ENCODE results near the gene TYK2.

TYK2 gene

DNA sequence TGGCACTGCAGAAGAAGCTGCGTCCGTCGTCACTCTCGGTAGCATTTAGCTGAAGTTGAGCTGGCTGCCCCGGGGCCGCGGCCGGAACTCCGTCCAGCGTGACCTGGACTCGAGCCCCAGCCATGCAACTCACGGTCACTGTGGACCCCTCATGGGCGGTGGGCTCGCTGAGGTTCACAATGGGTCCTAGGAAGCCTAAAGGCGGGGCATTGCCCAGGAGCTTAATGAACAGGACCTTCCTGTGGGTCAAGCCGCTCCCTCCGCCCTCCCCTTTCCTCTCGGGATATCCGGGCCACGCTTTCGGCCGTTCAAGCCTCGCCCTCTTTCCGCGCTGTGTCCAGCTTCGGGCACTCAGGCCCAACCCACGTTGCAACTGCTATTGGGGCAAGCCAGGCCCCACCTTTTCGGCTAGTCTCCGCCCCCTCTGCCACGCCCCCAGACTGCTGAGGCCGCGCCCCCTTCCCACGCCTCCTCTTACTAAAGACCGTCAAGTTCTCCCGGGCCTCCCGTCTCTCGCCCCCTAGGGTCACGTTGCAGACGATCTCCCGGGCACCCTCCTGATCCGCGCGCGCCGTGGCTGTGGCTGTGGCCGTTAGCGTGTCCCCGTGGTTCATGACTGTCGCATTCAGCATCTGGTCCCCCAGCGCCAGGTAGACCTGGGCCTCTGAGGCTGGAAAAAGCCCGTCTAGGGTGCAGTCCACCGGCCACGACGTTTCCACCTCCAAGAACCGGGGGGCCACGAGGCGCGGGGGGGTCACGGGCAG, 45.6 kb downstream of the TYK2 start:
- peak; percentile 75 for DNase-seq (ENCODE audit: low read depth, low spot score)

DNA sequence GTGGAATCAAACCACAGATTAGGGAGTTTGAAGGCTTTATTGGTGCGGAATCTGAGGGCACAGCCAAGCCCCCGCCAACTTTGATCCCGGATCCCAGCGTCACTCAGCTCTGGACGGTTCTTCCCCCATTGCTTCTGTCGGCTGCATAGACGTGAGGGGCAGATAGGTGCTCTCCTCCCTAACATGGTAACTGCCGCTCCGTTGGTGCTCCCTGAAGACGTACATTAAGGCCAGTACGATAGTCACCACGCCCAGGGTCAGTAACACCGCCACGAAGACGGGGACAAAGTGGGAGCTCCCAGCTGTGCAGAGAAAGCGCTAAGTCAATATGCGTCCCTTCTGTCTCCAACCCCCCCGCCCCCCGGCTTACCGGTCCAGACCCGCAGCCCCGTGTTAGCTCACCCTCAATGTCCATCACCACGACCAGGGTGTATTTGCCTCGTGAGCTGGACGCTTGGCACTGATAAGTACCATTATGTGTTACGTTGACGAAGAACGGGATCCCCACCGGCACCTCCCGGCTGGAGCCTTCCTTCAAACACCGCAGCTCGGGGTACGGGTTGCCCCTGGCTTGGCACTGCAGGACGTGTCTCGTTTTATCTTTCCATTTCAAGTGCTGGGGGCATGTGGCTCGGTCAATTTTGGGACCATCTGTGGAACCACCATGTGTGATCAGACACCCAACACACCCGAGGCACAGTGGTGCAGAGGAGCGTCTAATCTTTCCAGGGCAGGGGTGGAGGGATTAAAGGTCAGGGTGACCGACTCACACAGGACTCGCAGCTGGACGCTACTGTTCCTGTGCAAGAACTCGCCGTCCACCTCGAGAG, 46.4 kb downstream of the TYK2 start:
- no peak for DNase-seq (ENCODE audit: low read depth, low spot score)

DNA sequence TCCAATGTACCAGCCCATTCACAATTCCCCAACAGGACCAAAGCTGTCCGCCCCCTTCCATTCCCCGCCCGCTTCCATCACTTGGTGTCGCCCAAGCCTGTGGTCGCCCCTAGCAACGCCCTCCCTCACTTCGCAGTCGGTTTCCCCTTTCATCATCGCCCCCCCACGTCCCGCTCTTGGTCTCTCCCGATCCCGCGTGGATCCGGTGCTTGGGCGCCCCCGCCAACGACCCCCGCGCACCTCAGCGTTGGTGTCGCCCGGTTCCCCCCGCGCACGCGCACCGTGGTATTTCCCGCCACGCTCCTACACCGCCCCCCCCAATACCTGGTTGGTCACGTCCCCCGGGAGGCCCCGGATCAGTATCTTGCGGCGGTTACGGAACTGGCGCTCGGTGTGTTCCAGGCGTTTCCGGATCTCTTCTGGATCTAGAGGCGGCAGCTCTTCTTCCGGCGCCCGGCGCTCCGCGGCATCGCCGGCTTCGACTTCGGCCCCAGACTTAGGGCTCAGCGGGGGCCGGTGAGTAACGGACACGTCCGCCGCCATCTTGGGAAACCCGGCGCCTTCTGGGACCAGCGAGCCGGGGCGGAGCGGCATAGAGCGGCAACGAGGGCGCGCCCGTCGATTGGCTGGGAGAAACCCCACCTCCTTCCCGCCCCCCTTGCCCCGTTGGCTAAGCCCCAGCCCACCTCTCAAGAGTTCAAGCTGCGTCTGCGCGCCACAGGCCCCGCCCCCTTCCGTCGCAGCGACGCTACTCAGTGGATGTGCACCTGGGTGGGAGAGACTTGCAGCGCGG, 47.2 kb downstream of the TYK2 start, which contains the start of gene RAVER1:
Gene RAVER1, minus strand, starts transcription at position 565 of the 793 bp plus-strand sequence. Its CDS starts 22 bp downstream, at position 543.
- peak; percentile 95 for DNase-seq (ENCODE audit: low read depth, low spot score)

DNA sequence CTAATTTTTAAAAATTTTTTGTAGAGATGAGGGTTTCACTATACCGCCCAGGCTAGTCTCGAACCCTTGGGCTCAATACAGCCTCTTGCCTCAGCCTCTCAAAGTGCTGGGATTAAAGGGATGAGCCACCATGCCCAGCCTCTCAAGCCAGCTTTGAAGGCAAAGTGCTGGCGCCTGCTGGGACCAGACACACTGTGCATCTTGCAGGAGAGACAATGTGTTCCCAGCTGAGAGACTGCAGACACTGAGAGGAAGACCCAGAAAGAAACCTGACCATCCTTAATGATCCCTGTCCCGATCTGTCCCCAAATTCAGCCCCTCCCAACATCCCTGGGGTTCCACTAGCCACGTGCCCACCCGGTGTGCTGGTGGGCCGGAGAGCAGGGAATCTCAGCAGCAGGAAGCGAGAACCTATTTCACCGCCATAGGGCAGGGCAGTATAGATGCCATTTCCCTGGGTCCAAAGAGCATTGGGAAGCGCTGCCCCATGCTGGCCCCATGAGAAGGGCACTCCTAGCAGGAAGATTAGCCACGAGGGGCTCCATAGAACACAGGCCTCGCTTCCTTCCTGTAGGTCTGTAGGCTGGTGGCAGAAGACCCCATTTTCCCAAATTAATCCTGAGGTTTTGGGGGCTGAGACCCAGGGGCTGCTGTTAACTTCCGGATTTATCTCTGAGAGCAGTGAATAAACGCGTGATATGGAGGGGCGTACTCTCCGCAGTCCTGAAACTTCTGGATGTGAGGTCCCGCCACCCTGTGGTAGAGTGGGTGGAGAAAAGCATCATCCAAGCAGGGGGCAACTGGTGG, 48.0 kb downstream of the TYK2 start:
- DNase-seq (ENCODE audit: low read depth, low spot score) = no peak

DNA sequence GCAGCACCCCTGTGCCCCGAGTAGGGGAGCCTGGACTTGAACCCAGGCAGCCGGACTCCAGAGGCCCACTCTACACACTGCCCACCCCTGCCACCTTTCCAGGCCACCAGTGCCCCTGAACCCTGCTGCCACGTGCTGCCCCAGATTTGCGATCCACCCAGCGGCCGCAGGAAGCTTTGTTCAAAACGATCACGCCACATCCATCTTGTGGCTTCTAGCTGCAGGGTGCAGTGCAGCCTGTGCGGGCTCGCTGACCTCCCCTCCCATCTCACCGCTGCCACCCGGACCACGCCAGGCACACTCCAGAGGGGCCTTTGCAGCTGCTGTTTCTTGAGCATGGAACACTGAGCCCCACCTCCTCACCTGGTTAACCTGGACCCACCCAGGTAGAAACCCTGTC, 50.8 kb downstream of the TYK2 start:
- DNase-seq (ENCODE audit: low read depth, low spot score) = no peak

DNA sequence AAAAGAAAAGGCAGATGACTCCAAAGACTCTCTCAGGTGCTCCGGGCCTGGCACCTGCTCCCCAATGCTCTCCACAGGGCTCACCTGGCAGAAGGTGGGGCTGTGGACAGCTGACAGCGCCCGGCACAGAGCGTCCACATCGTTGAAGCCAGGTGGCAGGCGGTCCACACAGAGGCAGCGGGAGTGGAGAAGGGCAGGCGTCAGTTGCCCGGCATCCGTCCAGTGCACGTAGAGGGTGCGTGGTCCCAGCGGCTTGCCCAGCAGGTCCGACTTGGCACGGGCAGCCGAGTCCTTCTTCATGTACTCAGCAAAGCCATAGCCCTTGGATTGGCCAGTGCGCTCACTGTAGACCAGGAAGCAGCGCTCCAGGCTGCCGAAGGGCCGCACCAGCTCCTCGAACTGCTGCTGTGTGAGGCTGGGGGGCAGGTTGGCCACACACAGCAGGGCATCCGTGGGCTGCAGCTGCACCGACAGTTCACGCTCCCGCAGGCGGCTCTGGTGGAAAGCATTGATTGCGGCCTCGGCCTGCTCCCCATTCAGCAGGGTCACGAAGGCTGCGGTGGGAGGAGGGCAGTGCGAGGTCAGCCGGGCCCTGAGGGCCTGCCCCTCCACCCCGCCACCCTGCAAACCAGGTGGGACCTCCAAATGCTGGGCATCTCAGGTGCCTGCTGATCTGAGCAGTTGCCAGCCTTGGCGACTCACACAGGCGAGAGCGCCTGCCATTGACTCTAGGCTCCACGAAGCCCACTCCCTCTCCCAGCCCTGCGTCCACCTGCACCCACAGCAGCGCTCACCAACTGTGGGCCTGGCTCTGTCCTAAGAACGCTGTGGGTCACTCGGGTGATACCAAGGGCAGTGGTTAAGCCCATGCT, 51.6 kb downstream of the TYK2 start:
- DNase-seq (ENCODE audit: low read depth, low spot score) = no peak

DNA sequence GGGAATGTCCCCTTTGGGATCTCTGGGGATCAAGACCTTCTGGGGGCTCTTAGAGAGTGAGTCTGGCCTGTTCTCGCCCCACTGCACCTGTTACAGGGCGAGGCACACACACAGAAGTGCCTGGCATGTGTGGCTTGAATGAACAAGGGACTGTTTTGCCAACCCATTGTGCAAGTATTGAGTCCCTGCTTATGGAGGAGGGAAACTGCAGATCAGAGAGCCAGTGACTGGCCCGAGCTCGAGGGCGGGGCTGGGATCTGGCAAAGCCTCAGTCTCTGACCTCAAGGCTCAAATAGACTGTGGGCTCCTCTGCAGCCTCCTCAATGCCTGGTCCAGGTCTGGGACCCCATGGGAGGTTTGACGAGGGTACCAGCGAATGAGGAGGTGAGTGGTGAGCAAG, 52.6 kb downstream of the TYK2 start:
- DNase-seq (ENCODE audit: low read depth, low spot score) = no peak

DNA sequence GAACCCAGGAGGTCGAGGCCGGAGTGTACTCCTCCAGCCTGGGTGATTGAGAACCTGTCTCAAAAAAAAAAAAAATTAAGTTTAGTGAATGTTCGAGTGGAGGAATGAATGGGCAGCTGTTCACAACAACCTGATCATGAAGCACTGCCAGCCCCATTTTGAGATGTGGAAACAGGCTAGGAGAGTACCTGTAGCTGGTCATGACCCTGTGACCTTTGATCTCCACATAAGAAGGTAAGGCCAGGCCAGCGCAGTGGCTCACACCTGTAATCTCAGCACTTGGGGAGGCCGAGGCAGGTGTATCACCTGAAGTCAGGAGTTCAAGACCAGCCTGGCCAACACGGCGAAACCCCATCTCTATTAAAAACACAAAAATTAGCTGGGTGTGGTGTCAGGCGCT, 54.6 kb downstream of the TYK2 start:
- no peak for DNase-seq (ENCODE audit: low read depth, low spot score)

DNA sequence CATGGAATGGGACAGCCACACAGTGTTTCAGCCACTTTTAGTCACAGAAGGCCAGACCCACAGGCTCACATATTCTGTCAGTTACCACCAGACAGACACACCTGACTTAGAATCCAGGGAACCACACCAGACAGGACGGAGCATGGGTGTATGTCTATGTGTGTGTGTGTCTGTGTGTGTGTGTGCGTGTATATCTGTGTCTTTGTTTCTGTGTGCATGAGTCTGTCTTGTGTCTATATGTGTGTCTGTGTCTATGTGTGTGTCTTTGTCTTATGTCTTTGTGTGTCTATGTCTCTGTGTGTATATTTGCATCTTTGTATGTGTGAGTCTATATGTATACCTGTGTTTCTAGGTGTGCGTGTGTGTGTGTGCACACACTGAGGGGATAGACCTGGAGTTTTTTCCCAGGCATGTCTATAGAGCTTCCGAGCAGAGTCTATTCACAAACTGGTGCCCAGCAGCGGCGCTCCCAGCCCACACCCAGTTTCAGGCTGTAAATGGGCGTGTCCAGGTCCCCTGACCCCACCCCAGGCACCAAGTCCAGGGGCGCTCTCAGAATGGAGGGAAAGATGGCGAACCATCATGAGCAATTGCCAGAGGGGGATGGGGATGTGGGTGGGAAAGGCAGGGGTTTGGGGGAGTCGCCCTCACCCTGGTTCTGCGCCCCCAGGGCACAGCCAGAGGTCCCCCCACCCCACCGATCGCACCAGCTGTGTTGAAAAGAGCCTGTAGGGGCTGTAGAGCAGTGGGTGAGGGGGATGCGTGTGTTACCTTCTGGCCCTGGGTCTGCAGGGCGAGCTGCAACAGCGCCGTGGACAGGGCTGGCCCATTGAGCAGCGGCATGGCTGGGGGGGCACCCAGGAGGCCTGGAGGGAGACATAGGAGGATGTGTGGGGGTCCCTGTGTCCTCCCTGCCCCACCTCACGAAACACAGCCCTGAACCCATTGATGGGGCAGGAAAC, 58.2 kb downstream of the TYK2 start:
- no peak for DNase-seq (ENCODE audit: low read depth, low spot score)

DNA sequence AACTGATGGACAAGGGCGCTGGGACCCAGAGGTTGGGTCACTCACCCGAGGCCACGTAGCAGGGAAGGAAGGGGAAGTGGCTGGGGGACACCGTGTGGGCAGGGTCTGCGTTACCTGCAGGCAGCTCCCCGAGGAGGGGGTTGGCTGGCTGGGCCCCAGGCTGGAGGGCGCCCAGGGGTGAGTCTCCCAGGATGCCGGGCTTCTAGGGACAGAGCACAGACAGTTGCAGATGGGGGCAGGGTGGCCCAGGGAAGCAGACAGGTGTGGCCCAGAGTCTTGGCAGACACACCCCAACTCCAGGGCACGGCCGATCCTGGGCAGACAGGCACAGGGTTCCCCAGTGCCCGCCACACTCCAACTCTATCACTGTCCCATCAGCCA, 59.0 kb downstream of the TYK2 start:
- no peak for DNase-seq (ENCODE audit: low read depth, low spot score)

DNA sequence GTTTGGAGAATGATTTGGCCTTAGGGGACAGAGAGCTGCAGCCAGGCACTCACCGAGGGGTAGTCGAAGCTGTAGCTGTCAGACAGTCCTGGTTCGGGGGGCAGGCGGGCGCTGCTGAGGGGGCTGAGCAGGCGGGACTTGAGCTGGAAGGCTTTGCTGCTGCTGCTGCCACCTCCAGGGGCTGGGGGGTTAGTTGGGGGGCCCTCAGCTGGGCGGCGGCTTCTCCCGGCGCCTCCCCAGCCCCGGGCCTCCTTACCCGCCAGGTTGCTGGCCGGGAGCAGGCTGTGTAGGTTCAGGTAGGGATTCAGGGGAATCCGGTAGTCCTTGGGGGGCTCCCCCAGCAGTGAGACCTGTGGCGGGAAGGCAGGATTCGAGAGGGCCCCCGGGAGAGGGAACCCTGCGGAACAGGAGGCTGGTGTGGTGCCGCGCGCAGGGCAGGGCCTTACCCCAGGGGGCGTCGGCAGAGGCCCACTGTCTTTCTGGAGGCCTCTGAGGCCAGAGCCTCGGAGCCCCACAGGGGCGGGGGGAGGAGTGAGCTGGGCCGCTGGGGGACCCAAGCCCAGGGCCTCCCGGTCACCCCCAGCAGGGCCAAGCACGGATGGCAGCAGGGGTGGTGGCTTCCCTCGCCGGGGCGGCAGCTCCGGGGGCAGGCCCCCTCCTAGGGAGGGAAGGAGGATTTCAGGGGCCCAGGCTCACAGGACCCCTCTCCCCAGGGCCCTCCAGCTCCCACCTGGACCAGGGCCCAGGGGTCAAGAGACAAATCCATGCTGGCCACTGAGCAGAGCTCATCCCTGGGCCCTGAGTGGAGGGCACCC, 59.6 kb downstream of the TYK2 start:
- DNase-seq (ENCODE audit: low read depth, low spot score) = no peak

DNA sequence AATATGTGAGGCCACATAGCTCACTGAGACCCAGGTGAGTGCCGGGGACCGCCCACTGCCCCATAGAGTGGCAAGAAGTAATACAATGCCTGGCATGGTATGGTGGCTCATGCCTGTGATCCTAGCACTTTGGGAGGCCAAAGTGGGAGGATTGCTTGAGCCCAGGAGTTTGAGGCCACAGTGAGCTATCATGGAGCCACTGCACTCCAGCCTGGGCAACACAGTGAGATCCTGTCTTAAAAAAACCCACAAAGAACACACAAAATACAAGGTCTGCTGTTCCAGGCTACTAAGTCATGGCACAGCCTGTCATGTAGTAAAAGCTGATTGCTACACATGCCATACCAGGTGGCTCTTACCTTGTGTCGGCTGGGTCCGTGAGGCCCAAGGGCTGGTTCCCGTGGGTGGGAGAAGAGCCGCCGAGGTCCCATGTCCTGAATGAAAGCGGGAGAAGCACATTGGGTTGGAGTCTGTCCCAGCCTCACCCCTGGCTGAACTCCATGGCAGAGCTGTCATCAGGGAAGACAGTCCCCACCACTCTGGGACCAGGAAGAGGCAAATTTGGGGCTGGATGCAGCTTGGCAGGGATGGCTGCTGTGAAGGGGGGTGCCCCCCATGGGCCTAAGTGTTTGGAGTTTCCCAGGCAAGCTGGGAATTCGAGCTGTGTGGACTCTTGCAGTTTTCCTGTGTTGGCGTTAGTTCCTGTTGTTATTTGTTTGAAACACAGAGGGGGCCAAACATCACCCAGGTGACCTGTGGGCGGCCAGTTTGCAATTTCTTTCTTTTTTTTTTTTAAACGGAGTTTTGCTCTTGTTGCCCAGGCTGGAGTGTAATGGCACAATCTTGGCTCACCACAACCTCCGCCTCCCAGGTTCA, 61.3 kb downstream of the TYK2 start:
- no peak for DNase-seq (ENCODE audit: low read depth, low spot score)

DNA sequence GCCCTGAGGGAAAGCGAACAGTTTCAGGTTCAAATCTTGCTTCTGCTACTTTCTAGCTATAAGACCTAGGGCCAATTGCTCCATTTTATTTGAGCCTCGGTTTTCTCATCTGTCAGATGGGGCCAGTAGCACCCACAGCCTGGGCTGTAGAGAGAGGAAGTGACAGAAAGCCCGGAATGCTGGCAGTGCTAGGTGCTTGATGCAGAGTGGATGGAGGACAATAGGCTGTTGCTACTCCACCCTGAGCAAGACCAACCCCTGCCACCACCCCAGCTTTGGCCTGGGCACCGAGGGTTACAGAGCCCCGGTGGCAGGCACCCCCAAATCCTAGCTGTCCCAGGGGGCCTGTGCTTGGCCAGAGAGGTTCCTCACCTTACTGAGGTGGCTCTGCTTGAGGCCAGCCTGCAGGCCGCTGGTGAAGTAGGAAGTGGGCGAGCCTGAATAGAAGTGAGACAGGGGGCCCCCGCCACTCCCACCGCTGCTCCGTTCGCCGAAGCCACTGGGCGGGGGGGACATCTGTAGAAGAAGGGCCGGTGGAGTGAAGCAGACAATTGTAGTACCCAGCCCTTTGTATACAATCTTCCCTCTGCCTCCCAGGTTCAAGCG, 62.4 kb downstream of the TYK2 start:
- DNase-seq (ENCODE audit: low read depth, low spot score) = no peak

DNA sequence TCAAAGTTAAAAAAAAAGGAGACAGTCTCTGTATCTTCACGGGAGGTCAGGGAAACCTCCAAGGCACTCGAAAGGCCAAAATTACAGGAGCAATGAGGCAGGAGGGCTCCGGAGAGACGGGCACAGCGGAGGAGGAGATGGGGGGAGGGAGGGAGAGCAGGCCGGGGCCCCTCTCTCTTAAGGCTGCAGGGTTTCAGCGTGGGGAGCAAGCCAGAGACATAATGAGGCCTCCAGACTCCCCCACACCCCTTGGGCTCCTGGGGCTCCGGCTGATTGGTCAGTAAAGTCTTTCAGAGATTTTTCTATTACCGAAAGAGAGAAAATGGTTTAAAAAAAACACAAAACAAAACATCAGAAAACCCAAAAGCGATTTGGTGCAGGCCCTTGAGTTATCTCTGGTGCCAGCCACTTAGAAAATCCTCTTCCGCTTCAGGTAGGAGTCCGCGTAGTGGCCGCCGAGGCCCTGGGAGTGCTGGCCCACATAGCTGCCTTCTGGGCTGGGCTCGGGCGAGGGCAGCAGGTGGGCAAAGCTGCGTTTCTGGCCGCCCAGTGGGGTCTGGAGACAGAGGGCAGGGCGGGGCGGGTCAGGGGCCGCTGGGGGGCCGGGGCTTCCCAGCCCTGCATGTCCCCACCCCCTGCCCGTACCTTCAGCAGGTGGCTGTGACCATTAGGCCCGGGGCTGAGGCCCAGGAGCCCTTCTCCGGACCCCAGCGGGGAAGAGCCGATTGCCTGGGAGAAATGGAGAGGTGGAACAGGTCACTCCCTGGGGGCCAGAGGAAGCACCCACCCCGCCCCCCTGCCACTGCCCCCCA, 63.1 kb downstream of the TYK2 start:
- no peak for DNase-seq (ENCODE audit: low read depth, low spot score)

DNA sequence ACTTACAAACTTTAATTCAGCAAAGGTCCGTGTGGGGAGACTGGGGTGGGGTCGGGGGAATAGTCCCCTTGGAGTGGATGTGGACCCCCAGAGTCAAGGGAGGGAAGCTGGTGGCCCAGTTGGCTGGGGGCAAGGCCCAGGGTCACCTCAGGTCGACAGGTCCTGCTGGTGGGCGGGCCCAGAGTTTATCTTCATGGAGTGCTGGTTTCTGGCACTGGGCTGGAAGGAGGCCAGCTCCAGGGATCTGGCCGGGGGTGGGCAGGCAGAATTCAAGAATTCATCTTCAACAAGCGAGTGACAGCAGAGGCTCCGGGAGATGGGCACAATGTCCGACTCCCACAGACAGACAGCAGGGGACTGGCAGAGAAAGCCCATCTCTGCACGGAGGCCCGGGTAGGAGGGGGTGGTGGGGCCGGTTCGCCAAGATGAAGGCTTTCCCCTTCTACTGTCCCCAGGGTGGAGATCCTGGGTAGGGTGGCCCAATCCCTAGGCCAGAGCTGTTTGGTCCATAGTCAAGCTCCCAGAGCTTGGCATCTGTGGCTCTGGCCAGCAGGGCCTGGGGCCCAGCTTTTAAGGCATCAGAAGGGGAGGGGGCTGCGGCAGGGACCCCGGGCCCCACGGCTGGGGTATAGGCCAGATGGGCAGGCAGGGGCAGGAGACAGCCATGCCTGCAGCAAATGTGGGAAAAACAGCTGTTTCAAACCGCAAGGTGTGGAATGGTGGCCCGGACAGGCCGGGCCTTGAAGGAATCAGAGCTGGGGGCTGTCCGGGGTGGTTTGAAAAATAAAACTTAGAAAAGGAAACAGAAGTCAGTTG, 63.9 kb downstream of the TYK2 start:
- DNase-seq (ENCODE audit: low read depth, low spot score) = no peak

Measured in smooth muscle cell of the brain vasculature (primary cell).